Naive thymus-derived CD8-positive, alpha-beta T cell (primary cell): ENCODE data around the gene CAMK1D. TPM values are rescaled to one million over a fixed set of nuclear protein-coding genes. Genes with fewer than 3 reads are reported as not detected.
"Not testable (repeated sequence)": the region's sequence is repeated elsewhere in the genome, so short reads cannot be mapped to it uniquely, and the experiment has no call there.

ENCODE experiments used
- ATAC-seq, 2 donors: fragments of 150-1000 bp; cut with Tn5 transposase in 1 of 2; sonication (Bioruptor Pico), chemical (Tn5 transposase) in 1 of 2; 1 replicate in 1 of 2; 2 replicates in 1 of 2; pipeline ENCODE4 v1.10.0; 2021; ENCODE audit warnings: mild to moderate bottlenecking in 2 of 2, moderate library complexity in 2 of 2
- POLR2A ChIA-PET: fragments of 350-600 bp; sonication (Branson Sonifier 250); formaldehyde crosslinking; loops from one replicate; lab custom pipeline; 2021; ENCODE audit warnings: antibody characterized with exemption; lab: Charles Lee
- DNase-seq, 10 donors: peaks; one replicate each; pipeline versions ENCODE4 v3.0.0 to v3.0.0-alpha.2; 2020 to 2022
- H3K27ac Mint-ChIP-seq, 10 donors: one replicate each; pipeline ENCODE4 v1.8.0; 2020 to 2022; ENCODE audit warnings: mild to moderate bottlenecking in 10 of 10, mixed read lengths in 10 of 10, moderate library complexity in 4 of 10, inconsistent platforms in 1 of 10
- H3K27me3 Mint-ChIP-seq, 5 donors: one replicate each; pipeline ENCODE4 v1.8.0; 2021 to 2022; ENCODE audit warnings: mixed read lengths in 5 of 5
- H3K36me3 Mint-ChIP-seq, 3 donors: one replicate each; pipeline ENCODE4 v1.8.0; 2020 to 2022; ENCODE audit warnings: mixed read lengths in 3 of 3, mild to moderate bottlenecking in 2 of 3, inconsistent platforms in 1 of 3
- H3K4me1 Mint-ChIP-seq, 4 donors: one replicate each; pipeline ENCODE4 v1.8.0; 2021 to 2022; ENCODE audit warnings: mixed read lengths in 4 of 4
- H3K4me3 Mint-ChIP-seq, 10 donors: one replicate each; pipeline ENCODE4 v1.8.0; 2020 to 2022; ENCODE audit warnings: mild to moderate bottlenecking in 10 of 10, mixed read lengths in 10 of 10, moderate library complexity in 6 of 10, inconsistent platforms in 1 of 10
- H3K9me3 Mint-ChIP-seq, 9 donors: one replicate each; pipeline ENCODE4 v1.8.0; 2020 to 2022; ENCODE audit warnings: mixed read lengths in 9 of 9, mild to moderate bottlenecking in 3 of 9, inconsistent platforms in 1 of 9, moderate library complexity in 1 of 9
- polyA plus RNA-seq, 3 donors: library from polyadenylated mRNA; unstranded; fragments of 300-500 nt; fragmentation: Illumina TruSeq; gene quantifications; one replicate each; pipeline ENCODE4 v1.2.3, GENCODE V29; 2021
- total RNA-seq, 8 experiments: library from RNA in 2 of 8; stranded (reverse) in 2 of 8; gene quantifications; one replicate each; pipeline ENCODE4 v1.2.3 and lab custom pipeline; 2021 to 2026

CAMK1D gene
- total and polyA plus RNA-seq, 5 experiments from 2014 or later = 7.5 to 18.5 (median 12.3) TPM

- POLR2A ChIA-PET = no interaction called here
- H3K36me3 Mint-ChIP-seq = peaks cover 0 to under 1% (median under 1%) of the 10 kb centered on the region in 3 donors
- no peaks in the 10 kb centered on the region for H3K27me3 Mint-ChIP-seq
- no peak overlapping the region for H3K27ac Mint-ChIP-seq
- H3K4me1 Mint-ChIP-seq = peaks cover 0 to 11% (median 7%) of the 10 kb centered on the region in 4 donors
- no peak for DNase-seq
- ATAC-seq = no peak
- no peaks in the 10 kb centered on the region for H3K9me3 Mint-ChIP-seq
- no peak overlapping the region for H3K4me3 Mint-ChIP-seq
Observed at GRCh38 chr10:12729885-12730284, 380.5 kb downstream of the CAMK1D start.

- H3K9me3 Mint-ChIP-seq = no peaks in the 10 kb centered on the region
- H3K4me1 Mint-ChIP-seq = peaks cover 0 to 6% (median 2%) of the 10 kb centered on the region in 4 donors
- ATAC-seq (no peak), DNase-seq (no peak)
- H3K27ac Mint-ChIP-seq = no peak overlapping the region
- POLR2A ChIA-PET = interaction anchor here (0.6 kb wide), 1 partner anchor 857 kb away, joined by 3 read pairs; no protein-coding TSS in a partner anchor
- peaks cover 0 to 4% (median 2%) of the 10 kb centered on the region in 3 donors for H3K36me3 Mint-ChIP-seq
- no peaks in the 10 kb centered on the region for H3K27me3 Mint-ChIP-seq
- no peak overlapping the region for H3K4me3 Mint-ChIP-seq
Observed at GRCh38 chr10:12730809-12731519, 381.6 kb downstream of the CAMK1D start.

- H3K4me3 Mint-ChIP-seq = no peak overlapping the region
- DNase-seq = no peak
- H3K9me3 Mint-ChIP-seq = no peaks in the 10 kb centered on the region
- H3K36me3 Mint-ChIP-seq = peaks cover 0 to 12% (median 6%) of the 10 kb centered on the region in 3 donors
- POLR2A ChIA-PET = no interaction called here
- peaks cover 0 to 5% (median 5%) of the 10 kb centered on the region in 4 donors for H3K4me1 Mint-ChIP-seq
- no peaks in the 10 kb centered on the region for H3K27me3 Mint-ChIP-seq
- no peak for ATAC-seq
- no peak overlapping the region for H3K27ac Mint-ChIP-seq
Observed at GRCh38 chr10:12733271-12733670, 383.9 kb downstream of the CAMK1D start.

GRCh38 chr10:12735843-12736462 is 386.6 kb downstream of the CAMK1D start:
- peaks cover 0 to 12% (median 6%) of the 10 kb centered on the region in 3 donors for H3K36me3 Mint-ChIP-seq
- H3K27me3 Mint-ChIP-seq = no peaks in the 10 kb centered on the region
- H3K27ac Mint-ChIP-seq = no peak overlapping the region
- H3K4me1 Mint-ChIP-seq = peaks cover 0 to 5% (median 3%) of the 10 kb centered on the region in 4 donors
- POLR2A ChIA-PET = no interaction called here
- no peak overlapping the region for H3K4me3 Mint-ChIP-seq
- no peak for ATAC-seq
- DNase-seq = no peak
- H3K9me3 Mint-ChIP-seq = no peaks in the 10 kb centered on the region

GRCh38 chr10:12740813-12741212 is 391.5 kb downstream of the CAMK1D start:
- H3K4me1 Mint-ChIP-seq = peaks cover 0 to 27% (median 4%) of the 10 kb centered on the region in 4 donors
- ATAC-seq = no peak
- DNase-seq = no peak
- H3K36me3 Mint-ChIP-seq = peaks cover 0 to 13% (median 7%) of the 10 kb centered on the region in 3 donors
- POLR2A ChIA-PET = no interaction called here
- H3K27me3 Mint-ChIP-seq = no peaks in the 10 kb centered on the region
- no peak overlapping the region for H3K27ac Mint-ChIP-seq
- H3K9me3 Mint-ChIP-seq = no peaks in the 10 kb centered on the region
- no peak overlapping the region for H3K4me3 Mint-ChIP-seq

GRCh38 chr10:12741360-12741804 is 392.0 kb downstream of the CAMK1D start:
- Mint-ChIP-seq H3K4me1 (peaks cover 0 to 27% (median 4%) of the 10 kb centered on the region in 4 donors), H3K36me3 (peaks cover 0 to 9% (median 7%) of the 10 kb centered on the region in 3 donors), H3K4me3 (no peak overlapping the region), H3K9me3 (no peaks in the 10 kb centered on the region), H3K27me3 (no peaks in the 10 kb centered on the region), H3K27ac (peak overlapping the region in 3 of 10 donors; percentile 19 to 51 (median 33))
- DNase-seq (no peak), ATAC-seq (no peak)
- POLR2A ChIA-PET = no interaction called here

- ATAC-seq = no peak
- Mint-ChIP-seq H3K4me1 (peaks cover 0 to 30% (median 3%) of the 10 kb centered on the region in 4 donors), H3K27ac (peak overlapping the region in 5 of 10 donors; percentile 4 to 64 (median 11)), H3K36me3 (peaks cover 0 to 3% (median 3%) of the 10 kb centered on the region in 3 donors), H3K4me3 (no peak overlapping the region), H3K9me3 (no peaks in the 10 kb centered on the region), H3K27me3 (no peaks in the 10 kb centered on the region)
- POLR2A ChIA-PET = no interaction called here
- peak in 1 of 10 donors; percentile 2 for DNase-seq
Observed at GRCh38 chr10:12742771-12743170, 393.4 kb downstream of the CAMK1D start.

GRCh38 chr10:12743466-12743865 is 394.1 kb downstream of the CAMK1D start:
- not testable (repeated sequence) for H3K36me3 Mint-ChIP-seq, ATAC-seq
- H3K27ac Mint-ChIP-seq = peak overlapping the region in 1 of 10 donors; percentile 40

GRCh38 chr10:12743941-12744340 is 394.6 kb downstream of the CAMK1D start:
- ATAC-seq (no peak), DNase-seq (no peak)
- Mint-ChIP-seq H3K9me3 (no peaks in the 10 kb centered on the region), H3K4me1 (peaks cover 0 to 30% (median 3%) of the 10 kb centered on the region in 4 donors), H3K27me3 (no peaks in the 10 kb centered on the region), H3K27ac (no peak overlapping the region), H3K4me3 (no peak overlapping the region), H3K36me3 (peaks cover 0 to 3% (median 3%) of the 10 kb centered on the region in 3 donors)
- POLR2A ChIA-PET = no interaction called here

More at GRCh38 chr10:12743466-12743865, 394.1 kb downstream of the CAMK1D start:
- POLR2A ChIA-PET, H3K4me3 Mint-ChIP-seq, H3K9me3 Mint-ChIP-seq, DNase-seq, H3K27me3 Mint-ChIP-seq: not testable (repeated sequence)
- peaks cover 0 to 30% (median 3%) of the 10 kb centered on the region in 4 donors for H3K4me1 Mint-ChIP-seq

- Mint-ChIP-seq H3K27me3 (no peaks in the 10 kb centered on the region), H3K27ac (peak overlapping the region in 2 of 10 donors; percentile 2 to 18), H3K4me1 (peaks cover 0 to 8% (median 2%) of the 10 kb centered on the region in 4 donors), H3K4me3 (no peak overlapping the region), H3K9me3 (no peaks in the 10 kb centered on the region), H3K36me3 (peaks cover 0 to 8% (median 3%) of the 10 kb centered on the region in 3 donors)
- POLR2A ChIA-PET = no interaction called here
- ATAC-seq (no peak), DNase-seq (no peak)
Observed at GRCh38 chr10:12748186-12748585, 398.8 kb downstream of the CAMK1D start.

GRCh38 chr10:12749760-12750478 is 400.6 kb downstream of the CAMK1D start:
- DNase-seq (no peak), ATAC-seq (no peak)
- POLR2A ChIA-PET = no interaction called here
- Mint-ChIP-seq H3K4me1 (peaks cover 0 to 3% (median 1%) of the 10 kb centered on the region in 4 donors), H3K36me3 (peaks cover 0 to 6% (median 3%) of the 10 kb centered on the region in 3 donors), H3K27ac (peak overlapping the region in 1 of 10 donors; percentile 31), H3K9me3 (peaks cover 0 to 2% (median 0%) of the 10 kb centered on the region in 9 donors), H3K27me3 (no peaks in the 10 kb centered on the region), H3K4me3 (no peak overlapping the region)

- H3K4me1 Mint-ChIP-seq = peaks cover 0 to 3% (median 1%) of the 10 kb centered on the region in 4 donors
Observed at GRCh38 chr10:12750526-12751201, 401.3 kb downstream of the CAMK1D start.

More at GRCh38 chr10:12750526-12751201, 401.3 kb downstream of the CAMK1D start:
- Mint-ChIP-seq H3K27ac (no peak overlapping the region), H3K4me3 (no peak overlapping the region), H3K9me3 (peaks cover 0 to 2% (median 0%) of the 10 kb centered on the region in 9 donors), H3K27me3 (no peaks in the 10 kb centered on the region), H3K36me3 (peaks cover 0 to 8% (median 3%) of the 10 kb centered on the region in 3 donors)
- POLR2A ChIA-PET = no interaction called here
- ATAC-seq (no peak), DNase-seq (no peak)
